HG02885 (cell line): ENCODE measurements around the gene CORO1C.
A peak's percentile ranks its signal among the peaks of the same experiment; 100 is the strongest.
"Not testable (repeated sequence)": the region's sequence is repeated elsewhere in the genome, so short reads cannot be mapped to it uniquely, and the experiment has no call there.

Experiments
- ATAC-seq: cut with Tn5 transposase; IDR thresholded peaks from one replicate; pipeline ENCODE4 v1.9.1; 2021; ENCODE audit warnings: mild to moderate bottlenecking; ENCODE audit not compliant: unreplicated experiment, poor library complexity

Gene CORO1C

GRCh38 chr12:108755481-108755880 lies 24.2 kb upstream of the CORO1C start:
- no peak for ATAC-seq

- ATAC-seq: no peak
These were observed 22.7 kb upstream of the CORO1C start for GRCh38 chr12:108753976-108754375.

GRCh38 chr12:108752387-108752786 lies 21.1 kb upstream of the CORO1C start:
- no peak for ATAC-seq

GRCh38 chr12:108751821-108752220 lies 20.5 kb upstream of the CORO1C start:
- no peak for ATAC-seq

GRCh38 chr12:108751003-108751402 lies 19.7 kb upstream of the CORO1C start:
- not testable (repeated sequence) for ATAC-seq

- ATAC-seq: no peak
These were observed 19.2 kb upstream of the CORO1C start for GRCh38 chr12:108750526-108750925.

- no peak for ATAC-seq
These were observed 16.2 kb upstream of the CORO1C start for GRCh38 chr12:108747563-108747962.

- no peak for ATAC-seq
These were observed 14.3 kb upstream of the CORO1C start for GRCh38 chr12:108745641-108746040.

GRCh38 chr12:108744021-108744897 lies 12.9 kb upstream of the CORO1C start:
- ATAC-seq: no peak

- ATAC-seq: no peak
These were observed 6.9 kb upstream of the CORO1C start for GRCh38 chr12:108738170-108738569.

- no peak for ATAC-seq
These were observed 4.5 kb upstream of the CORO1C start for GRCh38 chr12:108735855-108736254.

GRCh38 chr12:108734200-108734906 lies 3.0 kb upstream of the CORO1C start:
- no peak for ATAC-seq

GRCh38 chr12:108733230-108733531 lies 1.9 kb upstream of the CORO1C start:
- ATAC-seq: not testable (repeated sequence)

GRCh38 chr12:108732489-108733229 lies 1.3 kb upstream of the CORO1C start:
- no peak for ATAC-seq

GRCh38 chr12:108731866-108732461 lies 646 bp upstream of the CORO1C start:
- peak; percentile 60 for ATAC-seq

- peak; percentile 10 for ATAC-seq
These were observed 783 bp downstream of the CORO1C start for GRCh38 chr12:108730365-108731104.

- no peak for ATAC-seq
These were observed 1.5 kb downstream of the CORO1C start for GRCh38 chr12:108729612-108730364.

- ATAC-seq: no peak
These were observed 2.3 kb downstream of the CORO1C start for GRCh38 chr12:108728820-108729611.
